Naive thymus-derived CD4-positive, alpha-beta T cell (primary cell): ENCODE results near the gene CLUH. TPM values are rescaled to one million over a fixed set of nuclear protein-coding genes. Genes with fewer than 3 reads are reported as not detected.

ENCODE experiments used
- ATAC-seq: fragments of 150-1000 bp; cut with Tn5 transposase; 2 replicates; pipeline ENCODE4 v1.10.0; 2021; ENCODE audit warnings: mild to moderate bottlenecking, moderate library complexity
- CTCF ChIA-PET: fragments of 350-600 bp; sonication (Branson Sonifier 250); formaldehyde crosslinking; loops from one replicate; lab custom pipeline; 2021; ENCODE audit warnings: antibody characterized with exemption; lab: Charles Lee
- POLR2A ChIA-PET: fragments of 350-600 bp; sonication (Branson Sonifier 250); formaldehyde crosslinking; loops from one replicate; lab custom pipeline; 2021; ENCODE audit warnings: antibody characterized with exemption, inconsistent platforms; lab: Charles Lee
- DNase-seq, 9 donors: peaks; one replicate each; pipeline versions ENCODE4 v3.0.0 to v3.0.0-alpha.2; 2020 to 2022; ENCODE audit warnings: mixed read lengths in 1 of 9
- H3K27ac ChIP-seq: one replicate; pipeline ENCODE4 v1.7.0; 2013; ENCODE audit warnings: mild to moderate bottlenecking, low read depth, low read length, moderate library complexity
- H3K27me3 ChIP-seq, 2 donors: one replicate each; pipeline ENCODE4 v1.7.0; 2013; ENCODE audit warnings: low read length in 2 of 2, mild to moderate bottlenecking in 2 of 2, moderate library complexity in 2 of 2; ENCODE audit not compliant: control insufficient read depth in 2 of 2, insufficient read depth in 2 of 2
- H3K36me3 ChIP-seq, 3 experiments: 1 replicate in 2 of 3; 2 replicates in 1 of 3; pipeline ENCODE4 v1.7.0; 2013; ENCODE audit warnings: low read length in 3 of 3, mild to moderate bottlenecking in 3 of 3, moderate library complexity in 1 of 3; ENCODE audit not compliant: insufficient read depth in 3 of 3, control insufficient read depth in 2 of 3
- H3K4me1 ChIP-seq, 2 donors: one replicate each; pipeline ENCODE4 v1.7.0; 2013; ENCODE audit warnings: low read length in 2 of 2, mild to moderate bottlenecking in 2 of 2, moderate library complexity in 1 of 2; ENCODE audit not compliant: control insufficient read depth in 2 of 2, insufficient read depth in 2 of 2
- H3K4me3 ChIP-seq: 2 replicates; pipeline ENCODE4 v1.7.0; 2013; ENCODE audit warnings: mild to moderate bottlenecking, low read length
- H3K9me3 ChIP-seq, 3 experiments: 1 replicate in 2 of 3; 2 replicates in 1 of 3; pipeline ENCODE4 v1.7.0; 2013; ENCODE audit warnings: low read length in 3 of 3; ENCODE audit not compliant: control insufficient read depth in 2 of 3
- H3K27ac Mint-ChIP-seq, 9 donors: one replicate each; pipeline ENCODE4 v1.8.0; 2020 to 2022; ENCODE audit warnings: mixed read lengths in 9 of 9, mild to moderate bottlenecking in 8 of 9, moderate library complexity in 5 of 9, inconsistent platforms in 2 of 9
- H3K27me3 Mint-ChIP-seq, 5 donors: one replicate each; pipeline ENCODE4 v1.8.0; 2021 to 2022; ENCODE audit warnings: mixed read lengths in 5 of 5, mild to moderate bottlenecking in 1 of 5
- H3K36me3 Mint-ChIP-seq, 5 donors: one replicate each; pipeline ENCODE4 v1.8.0; 2020 to 2022; ENCODE audit warnings: mixed read lengths in 5 of 5, mild to moderate bottlenecking in 3 of 5, inconsistent platforms in 1 of 5
- H3K4me1 Mint-ChIP-seq, 7 donors: one replicate each; pipeline ENCODE4 v1.8.0; 2020 to 2022; ENCODE audit warnings: mixed read lengths in 7 of 7, mild to moderate bottlenecking in 3 of 7, inconsistent platforms in 1 of 7
- H3K4me3 Mint-ChIP-seq, 10 donors: one replicate each; pipeline ENCODE4 v1.8.0; 2020 to 2022; ENCODE audit warnings: mild to moderate bottlenecking in 10 of 10, mixed read lengths in 10 of 10, moderate library complexity in 6 of 10, inconsistent platforms in 2 of 10
- H3K9me3 Mint-ChIP-seq, 11 donors: one replicate each; pipeline ENCODE4 v1.8.0; 2020 to 2022; ENCODE audit warnings: mixed read lengths in 11 of 11, mild to moderate bottlenecking in 4 of 11, inconsistent platforms in 1 of 11, moderate library complexity in 1 of 11
- intact Hi-C, 2 donors: fragments of 100-400 bp; cut with micrococcal nuclease; formaldehyde crosslinking; loops; one replicate each; pipeline ENCODE4 v1.15.1; 2023
- polyA plus RNA-seq, 2 donors: library from polyadenylated mRNA; unstranded; fragments of 300-500 nt; fragmentation: Illumina TruSeq; gene quantifications; one replicate each; pipeline ENCODE4 v1.2.3, GENCODE V29; 2021
- total RNA-seq, 6 experiments: library from RNA in 5 of 6; stranded (reverse) in 5 of 6; gene quantifications; 1 replicate in 5 of 6; 2 replicates in 1 of 6; pipeline ENCODE4 v1.2.3 and lab custom pipeline; 2021 to 2026

CLUH gene
- total RNA-seq (10 to 100 TPM; 34.6 to 71.1 (median 48.8) TPM), polyA plus RNA-seq (10 to 100 TPM in 1 of 2 donors, 1 to 10 TPM in 1; 4.9 to 15.3 TPM), total RNA-seq (lab: John Stamatoyannopoulos, UW) (49.8 reads per million, percentile 71 among the genes with 10 or more reads in this experiment)

- H3K4me1 ChIP-seq = peaks cover 22 to 36% of the 10 kb centered on the region in 2 donors
- no peaks in the 10 kb centered on the region for H3K27me3 Mint-ChIP-seq
- peak; percentile 98 for ATAC-seq
- H3K9me3 ChIP-seq = no peaks in the 10 kb centered on the region
- peak within 1 kb of the TSS; percentile 70 for H3K27ac ChIP-seq
- peak within 1 kb of the TSS; percentile 97 for H3K4me3 ChIP-seq
- POLR2A ChIA-PET = interaction anchor here (0.6 kb wide), 1 partner anchor 897 kb away, joined by 5 read pairs; no protein-coding TSS in a partner anchor
- H3K9me3 Mint-ChIP-seq = no peaks in the 10 kb centered on the region
- intact Hi-C loops = loop anchor here (1.0 to 5.0 kb wide), 14 partner anchors 13 to 1011 kb away; partner anchors contain the start of genes EMC6 (in 2 of the 2), METTL16 (in 2 of the 2), MNT (in 2 of the 2) and PAFAH1B1 (in 2 of the 2)
- CTCF ChIA-PET = no interaction called here
- H3K36me3 Mint-ChIP-seq = no peaks in the 10 kb centered on the region
- H3K36me3 ChIP-seq = no peaks in the 10 kb centered on the region
- peak within 1 kb of the TSS; percentile 41 to 89 (median 75) for H3K27ac Mint-ChIP-seq
- peaks cover 33 to 44% (median 36%) of the 10 kb centered on the region in 7 donors for H3K4me1 Mint-ChIP-seq
- peak within 1 kb of the TSS; percentile 78 to 91 (median 87) for H3K4me3 Mint-ChIP-seq
- DNase-seq = peak; percentile 92 to 99 (median 96)
- H3K27me3 ChIP-seq = no peaks in the 10 kb centered on the region
These were observed at the start of gene CLUH for GRCh38 chr17:2711608-2712299. CLUH (minus strand) TSS chr17:2711764; CDS start chr17:2711661, 103 bp downstream.

- ATAC-seq = no peak
- peaks cover 0 to 8% of the 10 kb centered on the region in 2 donors for H3K27me3 ChIP-seq
- no peak for DNase-seq
- H3K4me3 ChIP-seq = no peak overlapping the region
- Mint-ChIP-seq H3K27me3 (peaks cover 38 to 65% (median 48%) of the 10 kb centered on the region in 5 donors), H3K27ac (no peak overlapping the region), H3K36me3 (peaks cover 0 to 5% (median 0%) of the 10 kb centered on the region in 5 donors), H3K4me3 (no peak overlapping the region), H3K9me3 (peaks cover 0 to 5% (median 0%) of the 10 kb centered on the region in 11 donors), H3K4me1 (peaks cover 0 to 7% (median 5%) of the 10 kb centered on the region in 7 donors)
- intact Hi-C loops = no loop called here
- no peaks in the 10 kb centered on the region for H3K36me3 ChIP-seq
- POLR2A ChIA-PET = no interaction called here
- no peak overlapping the region for H3K27ac ChIP-seq
- CTCF ChIA-PET = no interaction called here
- H3K9me3 ChIP-seq = no peaks in the 10 kb centered on the region
- H3K4me1 ChIP-seq = no peaks in the 10 kb centered on the region
These were observed 47.3 kb upstream of the CLUH start for GRCh38 chr17:2758870-2759269.

GRCh38 chr17:2755891-2756724, 44.5 kb upstream of the CLUH start:
- Mint-ChIP-seq H3K27me3 (peaks cover 48 to 63% (median 52%) of the 10 kb centered on the region in 5 donors), H3K27ac (no peak overlapping the region), H3K4me3 (peak overlapping the region in 5 of 10 donors; percentile 47 to 78 (median 58)), H3K4me1 (peaks cover 0 to 7% (median 5%) of the 10 kb centered on the region in 7 donors), H3K36me3 (peaks cover 0 to 5% (median 0%) of the 10 kb centered on the region in 5 donors), H3K9me3 (peaks cover 0 to 5% (median 0%) of the 10 kb centered on the region in 11 donors)
- no peaks in the 10 kb centered on the region for H3K4me1 ChIP-seq
- no peak for ATAC-seq
- no peak overlapping the region for H3K27ac ChIP-seq
- no peak overlapping the region for H3K4me3 ChIP-seq
- CTCF ChIA-PET = no interaction called here
- H3K36me3 ChIP-seq = no peaks in the 10 kb centered on the region
- no peaks in the 10 kb centered on the region for H3K9me3 ChIP-seq
- no peak for DNase-seq
- H3K27me3 ChIP-seq = peaks cover 0 to 8% of the 10 kb centered on the region in 2 donors
- POLR2A ChIA-PET = no interaction called here
- intact Hi-C loops = no loop called here

- H3K4me1 Mint-ChIP-seq = peaks cover 0 to 11% (median 3%) of the 10 kb centered on the region in 7 donors
- no peaks in the 10 kb centered on the region for H3K36me3 ChIP-seq
- H3K4me1 ChIP-seq = no peaks in the 10 kb centered on the region
- H3K27me3 Mint-ChIP-seq = peaks cover 41 to 67% (median 53%) of the 10 kb centered on the region in 5 donors
- no peak overlapping the region for H3K27ac Mint-ChIP-seq
- ChIA-PET CTCF (no interaction called here), POLR2A (no interaction called here)
- no peak for ATAC-seq
- no peaks in the 10 kb centered on the region for H3K9me3 ChIP-seq
- peaks cover 0 to 3% of the 10 kb centered on the region in 2 donors for H3K27me3 ChIP-seq
- H3K4me3 Mint-ChIP-seq = no peak overlapping the region
- no peak for DNase-seq
- intact Hi-C loops = no loop called here
- no peak overlapping the region for H3K27ac ChIP-seq
- H3K9me3 Mint-ChIP-seq = peaks cover 0 to 6% (median 0%) of the 10 kb centered on the region in 11 donors
- H3K4me3 ChIP-seq = no peak overlapping the region
- H3K36me3 Mint-ChIP-seq = peaks cover 0 to 3% (median 0%) of the 10 kb centered on the region in 5 donors
These were observed 39.9 kb upstream of the CLUH start for GRCh38 chr17:2751491-2751890.

GRCh38 chr17:2750721-2751120, 39.2 kb upstream of the CLUH start:
- no peaks in the 10 kb centered on the region for H3K4me1 ChIP-seq
- H3K4me3 ChIP-seq = no peak overlapping the region
- Mint-ChIP-seq H3K9me3 (peaks cover 0 to 6% (median 0%) of the 10 kb centered on the region in 11 donors), H3K27me3 (peaks cover 41 to 66% (median 50%) of the 10 kb centered on the region in 5 donors), H3K4me1 (peaks cover 0 to 9% (median 0%) of the 10 kb centered on the region in 7 donors), H3K4me3 (peak overlapping the region in 1 of 10 donors; percentile 41), H3K27ac (no peak overlapping the region), H3K36me3 (peaks cover 0 to 3% (median 0%) of the 10 kb centered on the region in 5 donors)
- H3K27me3 ChIP-seq = no peaks in the 10 kb centered on the region
- no peak for ATAC-seq
- H3K9me3 ChIP-seq = no peaks in the 10 kb centered on the region
- POLR2A ChIA-PET = no interaction called here
- CTCF ChIA-PET = no interaction called here
- intact Hi-C loops = no loop called here
- no peaks in the 10 kb centered on the region for H3K36me3 ChIP-seq
- H3K27ac ChIP-seq = no peak overlapping the region
- DNase-seq = no peak

GRCh38 chr17:2749784-2750181, 38.2 kb upstream of the CLUH start:
- intact Hi-C loops = loop anchor here in 1 of 2 donors (1.0 kb wide), 1 partner anchor 38 kb away; the partner anchor contains the start of gene CLUH
- ChIA-PET POLR2A (no interaction called here), CTCF (no interaction called here)
- peaks cover 49 to 67% (median 58%) of the 10 kb centered on the region in 5 donors for H3K27me3 Mint-ChIP-seq
- no peaks in the 10 kb centered on the region for H3K9me3 ChIP-seq
- peak; percentile 99 for ATAC-seq
- H3K4me3 ChIP-seq = no peak overlapping the region
- no peaks in the 10 kb centered on the region for H3K36me3 ChIP-seq
- H3K4me1 Mint-ChIP-seq = peaks cover 0 to 9% (median 0%) of the 10 kb centered on the region in 7 donors
- no peak overlapping the region for H3K27ac Mint-ChIP-seq
- H3K4me3 Mint-ChIP-seq = peak overlapping the region in 1 of 10 donors; percentile 19
- H3K27ac ChIP-seq = no peak overlapping the region
- peaks cover 0 to 3% (median 0%) of the 10 kb centered on the region in 5 donors for H3K36me3 Mint-ChIP-seq
- DNase-seq = peak; percentile 50 to 87 (median 72)
- H3K4me1 ChIP-seq = no peaks in the 10 kb centered on the region
- H3K9me3 Mint-ChIP-seq = peaks cover 0 to 6% (median 0%) of the 10 kb centered on the region in 11 donors
- H3K27me3 ChIP-seq = no peaks in the 10 kb centered on the region
